ENCODE data around the gene TNS3.

TNS3 gene

GRCh38 chr7:47236480-47237129 is 345.3 kb downstream of the TNS3 start:
- no peak overlapping the region for H3K4me3 ChIP-seq (ENCODE audit: low read depth, low read length)
- TF ChIP-seq POLR2A (IDR thresholded peaks at IDR 0.05; ENCODE audit: extremely low read depth, insufficient read length) (no peak), CTCF (IDR thresholded peaks at IDR 0.05; ENCODE audit: low read depth, low read length) (no peak)
- no peak for DNase-seq (ENCODE audit: low read depth)

- TF ChIP-seq MYC (IDR thresholded peaks at IDR 0.05; ENCODE audit: low read depth, low read length) (no peak), CTCF (IDR thresholded peaks at IDR 0.05; ENCODE audit: low read depth, low read length) (no peak), POLR2A (IDR thresholded peaks at IDR 0.05; ENCODE audit: extremely low read depth, insufficient read length) (no peak)
- no peak overlapping the region for H3K4me3 ChIP-seq (ENCODE audit: low read depth, low read length)
- DNase-seq (ENCODE audit: low read depth), result no peak
Observed at GRCh38 chr7:47233996-47234395, 347.9 kb downstream of the TNS3 start.

DNA sequence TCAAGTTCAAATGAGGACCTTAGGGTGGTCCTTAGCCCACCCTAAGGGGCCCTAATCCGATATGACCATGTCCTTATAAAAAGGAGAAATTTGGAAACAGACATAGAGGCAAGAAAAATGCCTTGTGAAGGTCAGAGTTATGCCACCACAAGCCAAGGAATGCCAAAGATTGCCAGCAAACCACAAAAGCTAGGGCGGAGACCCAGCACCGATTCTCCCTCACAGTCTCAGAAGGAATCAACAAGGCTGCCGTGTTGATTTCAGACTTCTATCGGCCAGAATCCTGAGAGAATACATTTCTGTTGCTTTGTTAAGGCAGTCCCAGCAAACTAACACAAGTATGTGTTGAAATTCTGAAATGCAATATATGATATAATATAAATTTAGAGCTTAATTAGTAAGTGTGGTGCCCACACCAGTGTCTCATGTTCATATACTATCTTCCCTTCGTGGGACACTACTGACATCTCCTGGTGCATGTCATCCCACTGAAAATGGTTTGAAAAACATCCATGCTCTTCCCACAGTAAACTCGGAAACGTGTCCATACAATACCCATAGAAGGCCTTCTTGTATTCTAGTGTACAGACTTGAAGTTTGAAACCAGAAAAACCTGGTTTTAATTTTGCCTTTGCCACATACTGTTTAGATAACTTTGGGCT is 349.0 kb downstream of the TNS3 start:
- no peak overlapping the region for H3K4me3 ChIP-seq (ENCODE audit: low read depth, low read length)
- DNase-seq (ENCODE audit: low read depth), result peak; percentile 46
- TF ChIP-seq CTCF (IDR thresholded peaks at IDR 0.05; ENCODE audit: low read depth, low read length) (no peak), POLR2A (IDR thresholded peaks at IDR 0.05; ENCODE audit: extremely low read depth, insufficient read length) (no peak), MYC (IDR thresholded peaks at IDR 0.05; ENCODE audit: low read depth, low read length) (no peak), MAX (IDR thresholded peaks at IDR 0.05; ENCODE audit: low read depth, low read length) (no peak)

- TF ChIP-seq MYC (IDR thresholded peaks at IDR 0.05; ENCODE audit: low read depth, low read length), result no peak
- TF ChIP-seq CTCF (IDR thresholded peaks at IDR 0.05; ENCODE audit: low read depth, low read length), result no peak
- no peak for TF ChIP-seq MAX (IDR thresholded peaks at IDR 0.05; ENCODE audit: low read depth, low read length)
- TF ChIP-seq POLR2A (IDR thresholded peaks at IDR 0.05; ENCODE audit: extremely low read depth, insufficient read length), result no peak
- H3K4me3 ChIP-seq (ENCODE audit: low read depth, low read length), result no peak overlapping the region
- DNase-seq (ENCODE audit: low read depth), result no peak
Observed at GRCh38 chr7:47231627-47232026, 350.3 kb downstream of the TNS3 start.

DNA sequence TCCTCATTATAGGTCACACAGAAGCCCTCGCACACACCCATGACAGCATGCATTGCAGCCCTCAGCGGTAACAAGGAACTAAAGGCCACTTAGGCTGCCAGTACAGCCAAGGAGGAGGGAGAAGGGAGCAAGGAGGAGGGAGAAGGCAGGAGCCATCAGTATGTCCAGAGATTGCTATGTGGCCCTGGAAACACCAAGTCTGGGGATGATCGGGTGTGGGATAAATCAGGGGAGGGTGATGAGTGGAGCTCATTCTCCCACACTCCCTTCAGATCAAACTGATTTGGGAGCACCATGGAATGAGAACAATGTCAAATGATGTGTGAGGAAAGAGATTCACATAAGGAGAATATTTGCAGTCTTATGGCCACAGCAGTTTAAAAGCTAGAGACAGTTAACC is 350.9 kb downstream of the TNS3 start:
- no peak for TF ChIP-seq MYC (IDR thresholded peaks at IDR 0.05; ENCODE audit: low read depth, low read length)
- no peak for TF ChIP-seq POLR2A (IDR thresholded peaks at IDR 0.05; ENCODE audit: extremely low read depth, insufficient read length)
- TF ChIP-seq MAX (IDR thresholded peaks at IDR 0.05; ENCODE audit: low read depth, low read length), result no peak
- no peak overlapping the region for H3K4me3 ChIP-seq (ENCODE audit: low read depth, low read length)
- no peak for DNase-seq (ENCODE audit: low read depth)

- no peak for TF ChIP-seq CTCF (IDR thresholded peaks at IDR 0.05; ENCODE audit: low read depth, low read length)
- TF ChIP-seq MYC (IDR thresholded peaks at IDR 0.05; ENCODE audit: low read depth, low read length), result no peak
- no peak for TF ChIP-seq POLR2A (IDR thresholded peaks at IDR 0.05; ENCODE audit: extremely low read depth, insufficient read length)
- TF ChIP-seq MAX (IDR thresholded peaks at IDR 0.05; ENCODE audit: low read depth, low read length), result no peak
- H3K4me3 ChIP-seq (ENCODE audit: low read depth, low read length), result no peak overlapping the region
- peak; percentile 69 for DNase-seq (ENCODE audit: low read depth)
Observed at GRCh38 chr7:47228386-47229014, 353.4 kb downstream of the TNS3 start.
